Colonic mucosa (tissue), 4 donors: ENCODE results near the gene ETNK2. TPM values are rescaled to one million over a fixed set of nuclear protein-coding genes. Genes with fewer than 3 reads are reported as not detected.

Experiments
- DNase-seq: peaks from one replicate; pipeline ENCODE4 v3.0.0-alpha.2; 2020
- H3K27ac ChIP-seq: fragments of 200-600 bp; one replicate; pipeline ENCODE4 v1.8.0; 2021
- H3K27me3 ChIP-seq: fragments of 200-600 bp; one replicate; pipeline ENCODE4 v1.8.0; 2021
- H3K36me3 ChIP-seq: fragments of 200-600 bp; one replicate; pipeline ENCODE4 v1.8.0; 2021
- H3K4me1 ChIP-seq: fragments of 200-600 bp; one replicate; pipeline ENCODE4 v1.8.0; 2021; ENCODE audit warnings: mild to moderate bottlenecking
- H3K4me3 ChIP-seq: fragments of 200-600 bp; one replicate; pipeline ENCODE4 v1.8.0; 2021
- H3K9ac ChIP-seq, 2 donors: one replicate each; pipeline ENCODE4 v1.7.0; 2013; ENCODE audit warnings: control low read depth in 2 of 2, low read depth in 2 of 2, low read length in 2 of 2
- H3K9me3 ChIP-seq: fragments of 200-600 bp; one replicate; pipeline ENCODE4 v1.8.0; 2021
- CTCF ChIP-seq: fragments of 200-600 bp; IDR thresholded peaks from one replicate; pipeline ENCODE4 v1.8.0; 2022; ENCODE audit warnings: antibody characterized with exemption, mild to moderate bottlenecking
- intact Hi-C: fragments of 100-400 bp; cut with DNase I; formaldehyde crosslinking; loops from one replicate; pipeline ENCODE4 v1.14.1; 2022
- total RNA-seq, 2 donors: library from RNA; stranded (reverse); fragmentation: NEBNext Ultra II Directional in 1 of 2; extraction: Animal tissue kit (Norgen Biotek cat#: 25700) in 1 of 2; gene quantifications; one replicate each; pipeline ENCODE4 v1.2.1, GENCODE V29; 2021
- donor health status: healthy.
- donor health status: DM: no; HTN: no; CAD: no.
- donor health status: DM: no; HTN: no; CAD: no.

The ETNK2 gene
- total RNA-seq, 2 donors from 2014 or later = 0.40 to 1.2 TPM

GRCh38 chr1:204196068-204196795 is 44.4 kb upstream of the ETNK2 start, which contains the start of gene KISS1:
KISS1 (minus strand) TSS chr1:204196491; CDS start chr1:204192876, 3,615 bp downstream.
- intact Hi-C loops = no loop called here
- DNase-seq = no peak
- H3K4me1 ChIP-seq = no peaks in the 10 kb centered on the region

GRCh38 chr1:204194771-204195170 is 42.9 kb upstream of the ETNK2 start:
- intact Hi-C loops = no loop called here
- Histone ChIP-seq H3K4me1 (no peaks in the 10 kb centered on the region), H3K36me3 (no peaks in the 10 kb centered on the region), H3K9ac (no peak overlapping the region), H3K4me3 (no peak overlapping the region), H3K27me3 (no peaks in the 10 kb centered on the region), H3K27ac (no peak overlapping the region), H3K9me3 (no peaks in the 10 kb centered on the region)
- TF ChIP-seq CTCF = no peak
- no peak for DNase-seq

More at GRCh38 chr1:204196068-204196795, 44.4 kb upstream of the ETNK2 start, which contains the start of gene KISS1:
- no peak for TF ChIP-seq CTCF
- no peak within 1 kb of the TSS for H3K9ac ChIP-seq
- H3K4me3 ChIP-seq = no peak within 1 kb of the TSS
- H3K36me3 ChIP-seq = no peaks in the 10 kb centered on the region
- no peaks in the 10 kb centered on the region for H3K9me3 ChIP-seq
- no peaks in the 10 kb centered on the region for H3K27me3 ChIP-seq
- H3K27ac ChIP-seq = no peak within 1 kb of the TSS

GRCh38 chr1:204194080-204194479 is 42.2 kb upstream of the ETNK2 start:
- H3K9ac ChIP-seq = no peak overlapping the region
- no peak overlapping the region for H3K4me3 ChIP-seq
- H3K9me3 ChIP-seq = no peaks in the 10 kb centered on the region
- H3K27me3 ChIP-seq = no peaks in the 10 kb centered on the region
- H3K27ac ChIP-seq = no peak overlapping the region
- intact Hi-C loops = no loop called here
- no peaks in the 10 kb centered on the region for H3K36me3 ChIP-seq
- H3K4me1 ChIP-seq = no peaks in the 10 kb centered on the region
- no peak for TF ChIP-seq CTCF
- DNase-seq = peak; percentile 32

- no peak overlapping the region for H3K27ac ChIP-seq
- intact Hi-C loops = no loop called here
- no peak overlapping the region for H3K4me3 ChIP-seq
- no peak for DNase-seq
- H3K9ac ChIP-seq = no peak overlapping the region
- no peaks in the 10 kb centered on the region for H3K9me3 ChIP-seq
- no peaks in the 10 kb centered on the region for H3K27me3 ChIP-seq
- H3K4me1 ChIP-seq = no peaks in the 10 kb centered on the region
- no peak for TF ChIP-seq CTCF
- no peaks in the 10 kb centered on the region for H3K36me3 ChIP-seq
These were observed 40.9 kb upstream of the ETNK2 start for GRCh38 chr1:204192589-204193352.

- no peak overlapping the region for H3K27ac ChIP-seq
- no peak overlapping the region for H3K9ac ChIP-seq
- intact Hi-C loops = no loop called here
- no peak for TF ChIP-seq CTCF
- H3K36me3 ChIP-seq = no peaks in the 10 kb centered on the region
- no peak for DNase-seq
- no peak overlapping the region for H3K4me3 ChIP-seq
- no peaks in the 10 kb centered on the region for H3K9me3 ChIP-seq
- H3K27me3 ChIP-seq = no peaks in the 10 kb centered on the region
- no peaks in the 10 kb centered on the region for H3K4me1 ChIP-seq
These were observed 40.2 kb upstream of the ETNK2 start for GRCh38 chr1:204192046-204192445.
